Suppressor macrophage treated with lipopolysaccharide for 4 hours (primary cell): Measurements from ENCODE around the gene STAMBP.
A peak's percentile ranks its signal among the peaks of the same experiment; 100 is the strongest.
"Not testable (repeated sequence)": the region's sequence is repeated elsewhere in the genome, so short reads cannot be mapped to it uniquely, and the experiment has no call there.

Experiments
- DNase-seq: peaks from one replicate; pipeline ENCODE4 v3.0.0-alpha.2; 2020

STAMBP gene

DNA sequence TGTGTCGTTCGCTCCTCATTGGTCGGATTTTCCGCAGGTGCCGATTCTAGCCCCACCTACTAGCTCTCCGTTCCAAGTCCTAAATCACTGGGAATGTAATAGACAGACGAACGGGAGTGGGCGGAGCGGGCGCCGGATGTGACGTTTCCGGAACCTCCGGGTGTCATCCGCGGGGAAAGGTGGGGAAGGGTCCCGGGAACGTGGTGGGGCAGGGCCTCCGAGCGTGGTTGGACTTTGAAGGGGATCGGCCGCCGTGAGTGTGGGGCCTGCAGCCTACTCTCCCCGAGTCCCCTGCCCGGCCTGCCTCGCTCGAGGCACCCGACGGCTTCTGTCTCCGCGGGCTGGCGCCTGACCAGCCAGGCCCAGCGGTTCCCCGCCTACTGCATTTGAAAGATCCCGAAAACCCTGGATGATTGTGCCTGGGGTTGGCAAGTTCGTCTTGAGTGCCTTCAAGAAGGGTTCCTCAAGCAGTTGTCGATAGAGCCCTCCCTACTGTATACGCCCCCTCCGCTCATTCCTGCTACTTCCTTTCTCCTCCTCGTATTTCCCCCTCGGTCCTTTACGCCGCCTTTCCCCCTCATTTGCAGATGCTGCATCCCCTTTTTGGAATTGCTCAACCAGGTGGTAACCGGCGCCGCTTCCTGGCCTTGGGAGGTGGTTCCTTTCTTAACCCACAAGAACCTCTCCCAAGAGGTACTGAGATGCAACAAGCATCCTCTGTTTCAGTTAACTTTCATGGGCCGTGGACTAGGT, at the start of gene STAMBP:
Gene STAMBP (plus strand): TSS at position 144 of the 753 bp plus-strand sequence. CDS start 1,896 bp downstream, outside the sequence.
- DNase-seq: peak; percentile 98

DNA sequence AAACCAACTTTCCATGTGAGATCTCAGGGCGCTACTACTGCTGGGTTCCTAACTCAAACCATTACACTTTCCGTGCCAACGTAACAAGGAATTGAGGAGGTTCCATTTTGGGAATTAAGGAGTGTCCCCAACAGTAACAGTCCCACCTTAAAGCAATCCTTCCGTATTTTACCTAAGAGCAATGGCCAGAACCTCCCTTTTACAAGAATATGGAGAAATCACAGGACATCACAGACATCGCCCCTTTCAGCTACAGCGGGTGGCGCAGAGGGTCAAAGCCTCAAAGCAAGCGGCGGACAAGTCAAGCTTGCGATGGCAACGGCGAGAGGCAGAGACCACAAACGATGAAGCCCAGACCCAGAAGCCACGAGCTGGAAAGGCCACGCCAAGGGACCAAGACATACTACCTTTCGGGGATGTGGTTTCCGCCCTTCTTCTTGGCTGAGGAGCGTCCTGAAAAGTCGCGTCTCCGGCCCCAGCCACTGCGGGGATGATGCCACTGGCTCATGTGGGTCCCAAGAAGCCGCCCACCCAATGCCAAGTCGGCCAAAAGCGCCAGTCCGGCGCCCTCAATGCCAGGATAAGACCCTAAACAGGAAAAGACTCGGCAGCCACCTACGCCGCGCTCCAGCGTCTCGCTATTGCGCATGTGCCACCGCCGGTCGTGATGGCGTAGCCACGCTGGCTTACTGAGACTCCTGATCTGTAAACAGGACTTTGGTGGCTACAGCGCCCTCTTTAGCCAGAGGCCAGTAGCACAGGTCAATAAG, 49.1 kb upstream of the STAMBP start, which contains the start of gene DUSP11:
Gene DUSP11 (minus strand): TSS at position 637 of the 770 bp plus-strand sequence. CDS start 129 bp downstream, at position 508.
- peak; percentile 98 for DNase-seq

DNA sequence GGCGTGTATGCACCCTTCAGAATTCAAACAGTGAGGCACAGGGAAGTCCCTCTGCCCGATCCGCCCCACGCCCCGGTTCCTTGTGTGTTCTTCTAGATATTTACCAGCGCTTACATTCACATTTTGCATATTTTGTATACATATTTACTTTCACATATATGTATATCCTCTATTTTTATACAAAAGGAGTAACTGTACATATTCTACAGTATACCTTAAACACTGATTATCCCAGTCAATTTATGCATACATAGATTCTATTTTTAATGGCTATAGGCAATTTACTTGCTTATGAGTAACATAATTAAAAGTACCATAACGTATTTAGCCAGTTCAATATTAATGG, 48.6 kb upstream of the STAMBP start:
- DNase-seq: no peak

DNA sequence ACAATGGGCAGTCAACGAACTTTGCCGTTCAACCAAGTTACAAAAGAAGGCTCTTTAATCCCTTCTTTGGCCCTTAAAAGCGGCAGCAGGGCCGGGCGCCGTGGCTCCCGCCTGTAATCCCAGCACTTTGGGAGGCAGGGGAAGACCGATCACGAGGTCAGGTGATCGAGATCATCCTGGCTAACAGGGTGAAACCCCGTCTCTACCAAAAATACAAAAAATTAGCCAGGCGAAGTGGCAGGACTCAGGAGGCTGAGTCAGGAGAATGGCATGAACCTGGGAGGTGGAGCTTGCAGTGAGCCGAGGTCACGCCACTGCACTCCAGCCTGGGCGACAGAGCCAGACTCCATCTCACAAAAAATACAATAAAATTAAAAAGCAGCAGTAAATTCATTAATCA, 45.4 kb upstream of the STAMBP start:
- not testable (repeated sequence) for DNase-seq

DNA sequence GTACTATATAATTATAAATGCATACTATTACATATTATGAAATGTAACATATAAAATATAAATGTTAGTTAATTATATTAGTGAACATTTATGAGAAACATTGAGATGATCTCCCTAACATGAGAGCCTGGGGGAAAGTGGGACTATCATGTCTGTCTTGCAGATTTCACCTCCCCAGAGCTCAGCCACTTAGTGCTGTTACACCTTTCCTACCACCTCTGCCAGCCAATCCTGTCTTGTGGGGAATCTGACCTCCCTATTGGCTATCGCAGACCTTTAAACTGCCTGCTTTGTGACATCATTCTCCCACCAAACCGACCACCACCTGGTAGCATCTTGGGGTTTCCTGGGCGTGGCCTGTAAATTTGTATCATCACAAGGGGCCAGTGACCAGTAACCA, 44.9 kb upstream of the STAMBP start, which contains the start of gene C2orf78:
Gene C2orf78 (plus strand): TSS at position 301 of the 400 bp plus-strand sequence. CDS start 127 bp downstream, outside the sequence.
- not testable (repeated sequence) for DNase-seq

DNA sequence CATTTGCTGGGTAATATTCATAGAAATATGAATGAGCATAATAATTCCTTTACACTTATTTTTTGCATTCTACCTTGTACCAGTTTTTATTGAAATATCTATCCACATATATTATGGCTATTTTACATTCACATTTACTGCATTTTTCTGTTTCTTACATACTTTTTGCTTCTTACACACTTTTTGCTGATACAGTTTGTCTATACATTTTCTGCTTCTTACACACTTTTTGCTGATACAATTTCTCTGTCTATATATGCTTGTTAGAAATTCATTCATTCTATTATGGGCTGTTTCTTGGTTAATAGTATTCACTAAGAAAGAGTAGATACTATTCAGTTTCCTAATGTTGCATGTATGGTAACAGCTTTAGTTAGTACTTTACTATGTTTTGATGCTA, 16.9 kb upstream of the STAMBP start:
- DNase-seq: no peak

DNA sequence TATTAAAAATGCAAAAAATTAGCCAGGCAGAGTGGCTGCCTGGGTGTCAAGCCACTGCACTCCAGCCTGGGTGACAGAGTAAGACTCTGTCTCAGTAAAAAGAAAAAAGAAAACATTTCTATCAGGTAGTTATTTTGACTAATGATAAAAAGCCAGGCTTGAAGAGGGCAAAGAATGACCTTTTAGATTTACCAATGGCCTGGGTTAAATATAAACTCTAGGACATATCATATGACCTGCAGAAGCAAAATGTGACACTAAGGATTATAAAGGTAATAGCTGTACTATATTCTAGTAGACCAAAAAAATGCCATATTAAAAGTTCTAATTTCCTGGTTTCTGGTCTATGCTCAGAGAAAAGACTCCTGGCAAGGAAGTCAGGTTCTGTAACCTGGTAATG, 16.1 kb upstream of the STAMBP start:
- DNase-seq: no peak

DNA sequence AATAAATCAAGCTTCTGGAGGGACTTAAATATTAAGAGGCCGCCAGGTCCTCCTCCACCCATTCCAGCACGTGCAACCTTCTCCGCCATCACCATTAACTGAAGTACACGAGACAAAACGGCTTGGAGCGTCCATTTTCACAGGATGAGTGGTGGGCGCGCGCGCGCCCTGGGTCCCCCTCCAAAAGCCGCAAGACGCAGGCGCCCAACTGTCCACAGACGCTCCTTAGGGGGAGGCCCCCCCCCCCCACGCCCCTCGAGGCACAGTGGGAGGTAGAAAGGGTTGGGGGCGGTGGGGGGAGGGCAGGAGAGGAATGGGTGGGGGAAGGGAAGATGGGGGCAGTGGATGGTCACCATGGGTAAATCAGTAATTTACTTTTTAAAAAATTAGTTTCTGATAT, 10.5 kb upstream of the STAMBP start:
- no peak for DNase-seq

DNA sequence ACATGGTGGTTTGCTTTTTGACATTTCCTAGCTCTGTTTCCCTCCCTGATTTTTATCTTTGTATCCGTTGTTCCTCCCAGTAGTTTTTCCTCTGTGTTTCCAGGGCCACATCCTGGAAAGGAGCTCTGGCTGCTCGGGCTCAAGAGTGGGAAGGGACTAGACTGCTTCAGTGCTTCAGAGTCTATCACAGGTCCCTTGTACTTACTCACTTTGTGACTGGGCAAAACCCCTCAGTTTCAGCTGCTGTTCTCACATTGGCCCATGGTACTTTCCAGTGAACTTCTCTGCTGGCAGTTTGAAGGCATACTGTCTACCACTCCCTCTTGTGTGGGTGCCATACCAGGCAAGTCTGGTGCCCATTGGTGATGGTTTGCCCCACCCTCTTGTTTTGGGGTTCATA, 7.5 kb upstream of the STAMBP start:
- DNase-seq: no peak

DNA sequence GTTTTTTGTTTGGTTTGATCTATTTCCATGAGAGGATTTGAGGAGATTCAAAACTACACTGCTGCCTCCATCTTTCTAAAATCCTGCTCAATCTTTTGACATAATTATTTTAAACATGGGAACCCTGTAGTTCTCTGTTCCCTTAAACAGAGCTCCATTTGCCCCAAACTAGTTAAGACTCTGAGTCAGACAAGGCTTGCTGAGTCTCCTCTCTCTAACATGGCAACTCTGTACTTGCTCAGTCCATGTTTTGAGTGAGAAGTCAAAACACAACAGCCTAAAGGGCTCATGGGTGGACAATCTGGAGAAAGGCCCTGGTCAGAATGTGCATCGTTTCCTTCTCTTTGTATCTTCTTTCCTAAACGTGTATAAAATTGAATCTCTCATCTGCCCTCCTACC, 7.1 kb upstream of the STAMBP start:
- no peak for DNase-seq

DNA sequence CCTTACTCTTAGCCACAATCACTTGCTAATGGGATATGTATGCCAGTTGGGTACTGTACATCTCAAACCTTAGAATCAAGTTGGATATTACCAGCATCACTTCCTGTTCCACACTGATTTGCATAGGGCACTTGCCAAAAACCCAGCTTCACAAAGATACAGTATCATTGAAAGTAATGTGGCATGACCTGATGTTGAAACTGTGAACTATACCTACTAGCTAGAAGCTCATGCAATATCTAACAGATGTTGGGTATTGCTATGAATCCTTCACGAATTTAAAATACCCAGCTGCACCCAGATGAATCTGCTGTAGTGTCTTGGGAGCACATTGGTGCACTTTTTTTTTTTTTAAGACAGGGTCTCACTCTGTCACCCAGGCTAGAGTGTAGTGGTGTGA, 6.5 kb upstream of the STAMBP start:
- no peak for DNase-seq

DNA sequence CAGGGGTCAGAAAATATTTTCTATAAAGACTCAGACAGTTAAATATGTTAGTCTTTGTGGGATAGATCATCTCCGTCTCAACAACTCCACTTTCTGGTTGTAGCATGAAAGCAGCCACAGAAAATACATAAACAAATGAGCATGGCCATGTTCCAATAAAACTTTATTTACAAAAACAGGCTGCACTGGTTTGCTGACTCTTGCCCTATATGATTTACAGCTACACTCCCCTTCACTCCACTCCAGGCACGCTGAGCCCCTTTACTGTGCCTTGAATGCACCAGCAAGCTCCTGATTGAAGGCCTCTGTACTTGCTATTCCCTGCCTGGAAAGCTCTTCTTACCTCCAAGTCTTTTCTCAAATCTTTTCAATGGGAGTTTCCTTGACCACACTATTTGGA, 5.8 kb upstream of the STAMBP start:
- DNase-seq: no peak

DNA sequence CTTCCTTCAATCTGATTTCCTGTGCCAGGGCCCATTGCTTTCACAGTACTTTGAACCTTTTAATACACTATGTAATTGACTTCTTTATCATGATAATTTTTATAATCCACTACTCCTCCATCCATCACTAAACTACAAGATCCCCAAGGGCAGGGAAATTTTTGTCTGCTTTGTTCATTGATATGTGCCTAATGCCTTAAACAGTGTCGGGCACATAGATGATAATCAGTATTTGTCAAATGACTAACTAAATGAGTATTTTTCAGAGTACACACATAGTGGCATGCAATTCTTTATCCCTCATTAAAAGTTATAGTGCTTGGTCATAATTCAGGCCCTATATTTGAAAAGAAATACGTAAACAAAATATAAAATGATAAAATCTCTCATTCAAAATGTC, 5.3 kb upstream of the STAMBP start:
- no peak for DNase-seq

DNA sequence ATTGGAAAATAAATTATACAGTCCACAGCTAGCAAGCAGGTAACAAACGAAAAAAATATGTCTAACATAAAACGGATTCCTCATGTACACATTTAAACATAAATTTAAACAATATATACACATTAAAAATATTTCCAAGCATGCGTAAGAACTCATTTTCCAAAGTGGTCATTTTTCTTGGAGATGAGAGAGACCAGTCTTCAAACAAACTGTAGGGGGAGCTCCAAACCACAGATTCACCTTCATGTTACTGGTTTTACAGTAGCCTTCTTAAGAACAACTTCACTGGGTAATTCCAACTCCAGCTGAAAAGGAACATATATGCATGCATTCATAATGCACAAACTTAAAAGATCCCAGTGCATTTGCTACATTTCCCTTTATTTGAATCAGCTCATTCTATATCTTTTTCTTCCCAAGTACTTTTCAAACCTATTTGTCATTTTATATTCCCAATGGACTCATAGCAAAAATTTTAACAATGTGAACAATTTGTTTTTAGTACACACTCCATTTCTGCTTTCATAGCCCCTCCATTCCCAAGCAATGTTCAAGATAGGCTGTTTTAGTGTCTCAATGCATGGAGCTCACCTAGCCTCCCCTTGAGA, 4.7 kb upstream of the STAMBP start:
- DNase-seq: peak; percentile 84

DNA sequence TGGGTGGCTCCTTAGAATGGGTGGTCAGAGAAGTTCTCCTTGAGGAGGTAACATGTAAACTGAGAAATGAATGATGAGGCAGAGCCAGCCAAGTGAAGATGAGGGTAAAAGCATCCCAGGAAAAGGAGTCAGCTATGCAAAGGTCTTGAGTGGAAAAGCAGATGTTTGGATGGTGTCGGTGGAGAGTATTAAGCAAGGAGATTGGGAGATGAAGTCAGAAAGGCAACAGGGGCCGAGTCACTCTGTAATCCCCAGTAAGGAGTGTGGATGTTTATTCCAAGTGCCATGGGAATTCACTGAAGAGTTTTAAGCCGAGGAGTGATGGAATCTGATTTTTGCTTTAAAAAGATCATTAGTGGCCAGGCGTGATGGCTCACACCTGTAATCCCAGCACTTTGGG, 3.4 kb upstream of the STAMBP start:
- no peak for DNase-seq

DNA sequence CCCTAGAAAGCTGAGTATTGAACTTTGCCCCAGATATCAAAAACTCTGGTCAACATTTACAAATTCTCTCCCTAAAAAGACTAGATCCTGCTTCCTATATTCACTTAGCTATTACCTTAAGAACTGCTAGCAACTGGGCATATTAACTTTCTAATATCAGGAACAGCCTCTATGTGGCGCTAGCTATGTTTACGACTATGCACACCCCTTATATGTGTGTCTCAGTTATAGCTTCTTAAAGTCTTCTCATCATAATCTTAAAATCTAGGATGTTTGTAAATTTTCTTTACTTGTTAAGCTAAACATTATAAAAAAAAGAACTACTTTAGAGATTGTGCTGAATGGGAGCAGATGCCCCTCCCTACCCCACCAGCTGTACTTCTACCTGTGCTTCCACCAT, 1.7 kb upstream of the STAMBP start:
- peak; percentile 63 for DNase-seq

DNA sequence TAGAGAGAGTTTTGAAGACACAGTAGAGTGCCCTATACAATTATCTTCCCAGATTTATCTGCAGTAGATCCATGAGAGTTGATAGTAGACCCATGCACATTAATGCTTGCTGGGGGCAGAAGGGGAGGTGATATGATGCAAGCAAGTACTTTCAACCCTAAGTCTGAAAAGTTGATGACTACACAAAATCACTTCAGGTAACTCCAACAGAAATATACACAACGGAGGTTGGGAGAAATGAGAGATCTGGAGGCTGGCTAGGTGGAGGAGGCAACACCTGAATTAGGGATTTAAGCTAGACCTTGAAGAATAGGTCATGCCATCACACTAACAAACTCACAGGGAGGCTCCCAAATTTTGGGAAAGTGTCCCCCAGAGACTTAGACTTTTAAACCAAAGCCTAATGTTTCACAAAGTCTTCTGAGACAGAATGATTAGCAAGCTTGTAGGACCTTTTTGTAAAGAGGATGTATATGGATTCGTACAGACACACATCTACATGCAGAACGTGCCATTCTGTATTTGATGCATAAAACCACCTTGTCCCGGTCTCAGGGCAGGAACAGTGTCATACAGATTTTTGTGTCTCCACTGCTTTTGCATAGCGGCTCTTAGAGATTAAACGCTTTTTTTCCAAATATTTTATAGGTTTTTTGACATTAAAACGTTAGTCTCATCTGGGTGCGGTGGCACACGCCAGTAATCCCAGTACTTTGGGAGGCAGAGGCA, 937 bp upstream of the STAMBP start:
- no peak for DNase-seq

DNA sequence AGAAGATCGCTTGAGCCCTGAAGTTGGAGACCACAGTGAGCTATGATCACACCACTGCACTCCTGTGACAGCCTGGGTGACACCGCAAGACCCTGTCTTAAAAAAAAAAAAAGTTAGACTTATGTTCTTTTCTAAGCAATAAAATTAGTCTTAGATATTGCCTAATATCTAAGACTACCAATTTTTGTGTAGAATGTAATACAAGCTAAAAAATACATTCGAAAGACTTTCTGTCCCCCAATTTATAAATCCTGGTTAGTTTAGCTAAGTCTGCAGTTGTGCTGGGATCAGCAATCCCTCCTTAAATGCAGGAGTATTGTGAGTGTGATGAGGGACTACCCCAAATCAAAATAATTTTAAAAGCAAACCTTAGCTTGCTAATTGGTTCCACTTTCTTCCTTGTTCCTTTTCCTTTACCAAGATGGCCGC, 358 bp upstream of the STAMBP start:
- DNase-seq: no peak

DNA sequence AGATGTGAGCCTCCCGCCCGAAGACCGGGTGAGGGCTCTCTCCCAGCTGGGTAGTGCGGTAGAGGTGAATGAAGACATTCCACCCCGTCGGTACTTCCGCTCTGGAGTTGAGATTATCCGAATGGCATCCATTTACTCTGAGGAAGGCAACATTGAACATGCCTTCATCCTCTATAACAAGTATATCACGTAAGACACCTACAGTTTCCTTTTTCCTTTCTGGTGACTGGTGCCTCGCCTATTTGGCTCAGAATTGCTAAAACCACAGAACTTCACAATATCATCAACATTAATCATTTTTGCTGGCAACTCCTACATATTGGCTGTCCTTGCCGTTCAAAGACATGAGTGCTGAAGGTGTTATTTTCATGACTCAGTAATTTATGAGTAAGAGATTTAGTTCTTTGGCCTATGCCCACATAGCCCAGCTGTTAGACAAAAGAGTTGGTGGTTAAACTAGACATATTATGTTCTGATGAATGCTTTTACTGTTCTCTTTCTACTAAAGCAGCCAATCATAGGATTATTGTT, 2.2 kb downstream of the STAMBP start:
- peak; percentile 67 for DNase-seq

DNA sequence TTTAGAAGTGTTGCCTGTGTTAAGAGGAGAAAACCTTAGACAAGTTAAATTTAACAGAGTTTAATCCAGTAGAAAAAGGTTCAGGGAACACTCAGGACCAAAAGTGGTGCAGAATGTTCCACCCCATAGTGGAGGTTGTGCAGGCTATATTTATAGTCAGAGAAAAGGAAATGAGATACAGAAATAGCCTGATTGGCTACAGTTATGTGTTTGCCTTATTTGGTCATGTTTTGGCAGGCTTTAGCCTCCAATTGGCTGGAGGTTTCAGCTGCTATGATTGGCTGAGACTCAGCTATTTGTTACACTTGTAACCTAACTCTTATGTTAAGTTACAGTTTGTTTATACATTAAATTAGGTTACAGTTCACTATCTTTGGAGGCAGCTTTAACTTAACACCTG, 4.2 kb downstream of the STAMBP start:
- no peak for DNase-seq

DNA sequence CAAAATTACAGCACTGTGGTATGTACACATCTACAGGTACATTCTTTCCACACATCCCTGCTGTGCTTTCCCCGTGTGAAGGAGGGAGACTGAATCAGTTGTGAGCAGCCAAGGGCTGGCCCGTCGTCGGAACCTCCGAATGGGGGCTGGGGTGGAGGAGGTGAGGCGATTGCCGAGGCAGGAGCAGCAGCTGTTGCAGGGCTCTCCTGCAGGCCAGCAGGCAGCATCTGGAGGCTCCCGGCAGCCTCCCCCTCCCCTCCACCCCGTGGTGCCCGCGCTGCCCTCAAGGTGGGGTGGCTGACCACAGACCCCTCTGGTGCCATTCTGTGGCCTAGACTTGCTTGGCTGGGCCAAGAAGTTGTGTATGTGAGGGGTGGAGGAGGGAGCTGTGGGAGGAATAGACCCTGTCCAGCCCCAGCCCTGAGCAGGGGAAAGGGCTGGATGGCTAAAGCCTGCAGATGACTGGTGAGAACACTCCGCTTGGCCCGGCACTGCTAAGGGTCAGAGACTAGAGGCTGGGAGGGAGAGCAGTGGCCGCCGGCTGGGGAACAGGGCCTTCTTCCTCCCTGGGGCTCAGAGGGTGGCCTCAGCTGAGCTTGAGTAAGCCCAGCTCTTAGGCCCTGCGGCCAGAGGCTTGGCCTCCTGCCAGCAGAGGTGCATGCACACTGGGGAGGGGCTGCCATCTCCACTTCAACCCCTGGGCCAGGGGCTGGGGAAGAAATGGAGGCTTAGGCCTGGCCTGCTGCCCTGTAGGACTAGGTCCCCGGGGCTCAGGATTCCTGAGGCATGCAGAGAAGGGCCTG, 7.6 kb downstream of the STAMBP start:
- DNase-seq: no peak
